ENCODE measurements around the gene SEC23IP. TPM values are rescaled to one million over a fixed set of nuclear protein-coding genes. Genes with fewer than 3 reads are reported as not detected.
A peak's percentile ranks its signal among the peaks of the same experiment; 100 is the strongest.

Gene SEC23IP
- total RNA-seq, 1 experiment from 2014 or later: 116 TPM

DNA sequence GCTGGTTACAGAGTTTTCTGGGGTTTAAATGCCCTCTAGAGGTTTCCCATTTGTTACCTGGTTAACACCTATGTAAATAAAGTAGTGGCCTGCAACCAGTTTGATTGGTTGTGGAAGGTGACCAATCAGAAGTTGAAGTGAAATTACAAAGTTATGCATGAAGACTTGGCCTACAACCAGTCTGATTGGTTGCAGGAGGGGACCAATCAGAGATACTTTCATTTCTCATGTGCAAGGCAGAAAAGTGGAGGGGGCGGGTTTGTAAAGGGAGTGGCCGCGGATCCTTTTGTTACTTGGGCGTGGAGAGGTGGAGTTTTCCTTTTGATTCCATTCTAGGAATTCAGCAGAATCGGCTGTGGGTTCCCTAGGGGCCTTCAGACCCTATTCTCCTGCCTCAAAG is 80.8 kb downstream of the SEC23IP start:
- ChIA-PET CTCF (interaction anchor here (0.6 kb wide), 1 partner anchor 19 kb away, joined by 4 read pairs; no protein-coding TSS in a partner anchor), POLR2A (no interaction called here)
- TF ChIP-seq, protein P1, sequence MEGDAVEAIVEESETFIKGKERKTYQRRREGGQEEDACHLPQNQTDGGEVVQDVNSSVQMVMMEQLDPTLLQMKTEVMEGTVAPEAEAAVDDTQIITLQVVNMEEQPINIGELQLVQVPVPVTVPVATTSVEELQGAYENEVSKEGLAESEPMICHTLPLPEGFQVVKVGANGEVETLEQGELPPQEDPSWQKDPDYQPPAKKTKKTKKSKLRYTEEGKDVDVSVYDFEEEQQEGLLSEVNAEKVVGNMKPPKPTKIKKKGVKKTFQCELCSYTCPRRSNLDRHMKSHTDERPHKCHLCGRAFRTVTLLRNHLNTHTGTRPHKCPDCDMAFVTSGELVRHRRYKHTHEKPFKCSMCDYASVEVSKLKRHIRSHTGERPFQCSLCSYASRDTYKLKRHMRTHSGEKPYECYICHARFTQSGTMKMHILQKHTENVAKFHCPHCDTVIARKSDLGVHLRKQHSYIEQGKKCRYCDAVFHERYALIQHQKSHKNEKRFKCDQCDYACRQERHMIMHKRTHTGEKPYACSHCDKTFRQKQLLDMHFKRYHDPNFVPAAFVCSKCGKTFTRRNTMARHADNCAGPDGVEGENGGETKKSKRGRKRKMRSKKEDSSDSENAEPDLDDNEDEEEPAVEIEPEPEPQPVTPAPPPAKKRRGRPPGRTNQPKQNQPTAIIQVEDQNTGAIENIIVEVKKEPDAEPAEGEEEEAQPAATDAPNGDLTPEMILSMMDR (IDR thresholded peaks at IDR 0.05; ENCODE audit: insufficient read depth in 1 of 2, low read depth in 1 of 2, low read length in 1 of 2, severe bottlenecking in 1 of 2, unreplicated experiment in 1 of 2): no peak
- Mint-ChIP-seq H3K9me3 (ENCODE audit: unreplicated experiment) (no peaks in the 10 kb centered on the region), H3K4me1 (ENCODE audit: low read depth, unreplicated experiment) (no peaks in the 10 kb centered on the region), H3K36me3 (ENCODE audit: insufficient read depth, unreplicated experiment) (no peaks in the 10 kb centered on the region), H3K27me3 (ENCODE audit: insufficient read depth, unreplicated experiment) (peaks cover 2% of the 10 kb centered on the region), H3K27ac (ENCODE audit: unreplicated experiment) (no peak overlapping the region), H3K4me3 (ENCODE audit: unreplicated experiment) (no peak overlapping the region)
- H3K27me3 ChIP-seq (replicated peaks; ENCODE audit: control insufficient read depth, insufficient read depth, low read length): no peaks in the 10 kb centered on the region
- no peaks in the 10 kb centered on the region for H3K36me3 ChIP-seq (ENCODE audit: control insufficient read depth, insufficient read depth, low read length)
- H3K9me3 ChIP-seq: no peaks in the 10 kb centered on the region
- no peak overlapping the region for H3K4me3 ChIP-seq (ENCODE audit: low read depth, low read length)
- no peaks in the 10 kb centered on the region for H3K4me1 ChIP-seq
- peak; percentile 16 to 50 for DNase-seq
- intact Hi-C loops (cut with micrococcal nuclease; ENCODE audit: unreplicated experiment): no loop called here
- BruUV-seq (replicated peaks): no TSS peak

DNA sequence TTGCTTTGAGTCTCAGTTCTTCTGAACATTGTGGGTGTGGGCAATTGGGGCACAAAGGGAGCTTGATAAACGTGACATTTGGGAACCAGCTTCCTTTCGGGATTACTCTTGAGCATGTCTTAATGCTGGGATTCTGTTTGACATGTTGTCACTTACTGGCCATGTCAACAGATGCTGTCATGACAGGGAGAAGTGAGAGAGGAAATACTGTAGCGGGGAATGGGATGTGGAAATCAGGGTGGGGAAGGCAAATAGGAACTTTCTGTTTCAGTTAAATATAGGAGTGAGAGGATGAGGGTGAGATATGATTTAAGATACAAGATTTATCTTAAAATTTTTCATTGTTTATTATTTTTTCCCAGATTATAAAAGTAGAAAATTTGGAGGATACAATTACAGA is 83.9 kb downstream of the SEC23IP start:
- H3K9me3 Mint-ChIP-seq (ENCODE audit: unreplicated experiment): no peaks in the 10 kb centered on the region
- H3K27me3 Mint-ChIP-seq (ENCODE audit: insufficient read depth, unreplicated experiment): peaks cover 2% of the 10 kb centered on the region
- no TSS peak for BruUV-seq (replicated peaks)
- no peaks in the 10 kb centered on the region for H3K4me1 ChIP-seq
- CTCF ChIA-PET: no interaction called here
- H3K36me3 ChIP-seq (ENCODE audit: control insufficient read depth, insufficient read depth, low read length): no peaks in the 10 kb centered on the region
- H3K4me1 Mint-ChIP-seq (ENCODE audit: low read depth, unreplicated experiment): no peaks in the 10 kb centered on the region
- intact Hi-C loops (cut with micrococcal nuclease; ENCODE audit: unreplicated experiment): no loop called here
- H3K27me3 ChIP-seq (replicated peaks; ENCODE audit: control insufficient read depth, insufficient read depth, low read length): no peaks in the 10 kb centered on the region
- H3K4me3 Mint-ChIP-seq (ENCODE audit: unreplicated experiment): no peak overlapping the region
- no peak overlapping the region for H3K4me3 ChIP-seq (ENCODE audit: low read depth, low read length)
- no peak overlapping the region for H3K27ac Mint-ChIP-seq (ENCODE audit: unreplicated experiment)
- TF ChIP-seq, protein P1 (IDR thresholded peaks at IDR 0.05; ENCODE audit: insufficient read depth in 1 of 2, low read depth in 1 of 2, low read length in 1 of 2, severe bottlenecking in 1 of 2, unreplicated experiment in 1 of 2): no peak
- DNase-seq: no peak
- H3K9me3 ChIP-seq: no peaks in the 10 kb centered on the region
- H3K36me3 Mint-ChIP-seq (ENCODE audit: insufficient read depth, unreplicated experiment): no peaks in the 10 kb centered on the region
- POLR2A ChIA-PET: no interaction called here

DNA sequence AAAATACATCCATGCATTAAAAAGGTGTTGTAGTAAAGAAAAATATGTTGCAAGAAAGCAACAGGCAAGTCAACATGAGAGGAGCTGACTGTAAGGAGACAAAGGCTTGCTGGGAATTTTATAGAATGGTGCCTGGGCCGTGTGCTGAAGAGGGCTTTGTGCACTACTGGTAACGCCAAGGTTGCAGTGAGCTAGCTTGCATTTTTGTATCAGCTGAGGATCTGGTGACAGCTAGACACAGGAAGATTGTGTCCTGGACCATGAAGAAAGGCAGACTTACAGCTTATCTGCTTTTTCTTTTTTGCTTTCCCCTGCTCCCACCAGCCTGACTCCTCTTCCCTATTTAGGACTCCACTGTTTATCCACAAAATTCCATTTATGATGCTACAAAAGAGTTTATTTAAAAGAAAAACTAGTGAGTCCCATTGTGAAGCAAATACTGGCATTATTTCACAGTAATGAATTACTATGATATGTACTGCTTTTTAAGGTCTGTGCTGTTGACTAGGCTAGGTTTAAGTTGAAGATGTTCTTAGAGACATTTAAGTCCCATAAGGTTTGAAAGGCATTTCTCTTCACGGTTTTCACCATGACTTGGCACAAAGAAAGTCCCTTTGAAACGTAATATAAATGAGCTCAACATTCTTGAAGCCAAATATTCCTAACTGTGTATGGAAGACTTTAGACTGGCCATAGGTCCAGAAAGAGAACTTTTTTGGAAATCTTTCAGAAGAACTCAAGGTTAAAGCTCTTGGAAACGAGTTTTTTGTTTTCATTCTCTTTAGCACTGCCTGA is 88.6 kb downstream of the SEC23IP start:
- Mint-ChIP-seq H3K36me3 (ENCODE audit: insufficient read depth, unreplicated experiment) (no peaks in the 10 kb centered on the region), H3K27me3 (ENCODE audit: insufficient read depth, unreplicated experiment) (peaks cover 5% of the 10 kb centered on the region), H3K4me1 (ENCODE audit: low read depth, unreplicated experiment) (no peaks in the 10 kb centered on the region), H3K9me3 (ENCODE audit: unreplicated experiment) (no peaks in the 10 kb centered on the region), H3K27ac (ENCODE audit: unreplicated experiment) (no peak overlapping the region), H3K4me3 (ENCODE audit: unreplicated experiment) (no peak overlapping the region)
- TF ChIP-seq, protein P1 (IDR thresholded peaks at IDR 0.05; ENCODE audit: insufficient read depth in 1 of 2, low read depth in 1 of 2, low read length in 1 of 2, severe bottlenecking in 1 of 2, unreplicated experiment in 1 of 2): no peak
- CTCF ChIA-PET: no interaction called here
- H3K4me3 ChIP-seq (ENCODE audit: low read depth, low read length): no peak overlapping the region
- POLR2A ChIA-PET: interaction anchor here (0.5 kb wide), 1 partner anchor 255 kb away, joined by 3 read pairs; the partner anchor contains the start of gene INPP5F
- no peaks in the 10 kb centered on the region for H3K4me1 ChIP-seq
- H3K27me3 ChIP-seq (replicated peaks; ENCODE audit: control insufficient read depth, insufficient read depth, low read length): no peaks in the 10 kb centered on the region
- intact Hi-C loops (cut with micrococcal nuclease; ENCODE audit: unreplicated experiment): no loop called here
- H3K9me3 ChIP-seq: no peaks in the 10 kb centered on the region
- no TSS peak for BruUV-seq (replicated peaks)
- H3K36me3 ChIP-seq (ENCODE audit: control insufficient read depth, insufficient read depth, low read length): no peaks in the 10 kb centered on the region
- no peak for DNase-seq
